GM12892 (cell line): ENCODE results near the gene KREMEN1.

Experiments
- DNase-seq: peaks from one replicate; pipeline ENCODE4 v3.0.0; 2011; ENCODE audit not compliant: insufficient read length
- FAIRE-seq: peaks from 2 replicates; lab custom pipeline; 2011; peaks lifted over from hg19 to GRCh38; lab: Jason Lieb, UNC
- POLR2A ChIP-seq: IDR thresholded peaks from 2 replicates; pipeline ENCODE4 v1.6.1; 2011; ENCODE audit warnings: low read depth, low read length, control low read depth
- POLR2AphosphoS5 ChIP-seq: IDR thresholded peaks from 2 replicates; pipeline ENCODE4 v1.6.1; 2011; ENCODE audit warnings: low read depth, low read length, control low read depth
- TAF1 ChIP-seq: IDR thresholded peaks from 2 replicates; pipeline ENCODE4 v1.6.1; 2011; ENCODE audit warnings: low read depth, mild to moderate bottlenecking, control low read depth, low read length, borderline replicate concordance

The KREMEN1 gene

GRCh38 chr22:29216011-29216872, 143.4 kb downstream of the KREMEN1 start:
- TF ChIP-seq POLR2AphosphoS5 (no peak), POLR2A (no peak), TAF1 (no peak)
- DNase-seq = no peak
- FAIRE-seq = no peak

- FAIRE-seq (peak; percentile 63), DNase-seq (no peak)
- TF ChIP-seq POLR2AphosphoS5 (peak; percentile 35; the same call in 1 of the 2 replicates), TAF1 (no peak), POLR2A (peak; percentile 37; the same call in 1 of the 2 replicates)
Observed at GRCh38 chr22:29216873-29217666, 144.2 kb downstream of the KREMEN1 start.
